ENCODE measurements around the gene GRHL3.
A peak's percentile ranks its signal among the peaks of the same experiment; 100 is the strongest.

GRHL3 gene

GRCh38 chr1:24391882-24392603, 72.9 kb downstream of the GRHL3 start:
- H3K9me3 Mint-ChIP-seq, result no peaks in the 10 kb centered on the region
- no peak overlapping the region for H3K4me3 Mint-ChIP-seq
- peaks cover 6% of the 10 kb centered on the region for H3K27me3 Mint-ChIP-seq (ENCODE audit: low read depth)
- peak overlapping the region; percentile 16 to 78 (median 69) for H3K27ac Mint-ChIP-seq
- peak; percentile 72 to 79 (median 74) for TF ChIP-seq CTCF (IDR thresholded peaks at IDR 0.05; ENCODE audit: unreplicated experiment in 3 of 3)
- peaks cover under 1% of the 10 kb centered on the region for H3K36me3 Mint-ChIP-seq (ENCODE audit: low read depth)
- H3K4me1 Mint-ChIP-seq, result peaks cover 33% of the 10 kb centered on the region

DNA sequence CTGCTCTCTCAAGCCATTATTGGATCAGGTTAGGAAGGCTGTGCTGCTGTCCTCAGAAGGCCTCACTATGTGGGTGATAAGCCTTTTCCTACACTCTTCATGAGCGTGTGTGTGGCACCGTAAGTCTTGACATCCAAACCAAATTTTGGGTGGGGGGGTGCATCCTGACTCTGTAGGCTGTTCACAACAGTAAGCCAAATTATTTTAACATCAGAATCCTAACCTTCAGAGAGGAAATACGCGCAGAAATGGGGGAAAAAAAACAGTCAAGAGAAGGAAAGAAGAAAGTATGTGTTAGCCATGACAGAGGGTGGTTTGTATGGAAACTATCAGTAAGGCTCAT, 73.4 kb downstream of the GRHL3 start:
- Mint-ChIP-seq H3K9me3 (no peaks in the 10 kb centered on the region), H3K4me3 (no peak overlapping the region), H3K36me3 (ENCODE audit: low read depth) (peaks cover 3% of the 10 kb centered on the region), H3K27me3 (ENCODE audit: low read depth) (peaks cover 5% of the 10 kb centered on the region), H3K27ac (peak overlapping the region in 2 of 3 experiments; percentile 16 to 69), H3K4me1 (peaks cover 33% of the 10 kb centered on the region)
- TF ChIP-seq CTCF (IDR thresholded peaks at IDR 0.05; ENCODE audit: unreplicated experiment in 3 of 3), result peak in 1 of 3 experiments; percentile 39

- TF ChIP-seq CTCF (IDR thresholded peaks at IDR 0.05; ENCODE audit: unreplicated experiment in 3 of 3), result no peak
- peaks cover 3% of the 10 kb centered on the region for H3K36me3 Mint-ChIP-seq (ENCODE audit: low read depth)
- H3K27ac Mint-ChIP-seq, result peak overlapping the region; percentile 20 to 69 (median 29)
- H3K4me3 Mint-ChIP-seq, result no peak overlapping the region
- no peaks in the 10 kb centered on the region for H3K9me3 Mint-ChIP-seq
- H3K27me3 Mint-ChIP-seq (ENCODE audit: low read depth), result peaks cover 5% of the 10 kb centered on the region
- H3K4me1 Mint-ChIP-seq, result peaks cover 33% of the 10 kb centered on the region
Measured at GRCh38 chr1:24392982-24393650, 74.0 kb downstream of the GRHL3 start.

DNA sequence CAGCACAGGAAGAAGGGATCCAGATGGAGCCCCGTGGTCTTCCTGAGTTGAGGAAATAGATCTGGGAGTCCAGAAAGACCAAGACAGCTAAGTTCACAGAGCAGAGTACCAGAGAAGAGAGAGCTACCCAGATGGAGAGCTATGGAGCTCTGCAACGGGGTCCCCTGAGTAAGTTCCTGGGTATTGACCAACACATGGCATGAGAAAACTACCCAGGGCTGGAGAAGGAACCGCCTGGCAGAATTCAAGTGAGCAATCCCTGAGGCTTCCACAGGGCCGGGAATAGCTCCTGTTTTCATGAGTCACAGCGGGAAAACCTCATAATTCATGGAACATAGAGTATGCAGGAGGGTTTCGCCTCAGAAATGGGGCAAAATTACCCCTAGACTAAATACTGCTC, 74.7 kb downstream of the GRHL3 start:
- Mint-ChIP-seq H3K9me3 (no peaks in the 10 kb centered on the region), H3K4me1 (peaks cover 33% of the 10 kb centered on the region), H3K36me3 (ENCODE audit: low read depth) (peaks cover 3% of the 10 kb centered on the region), H3K27ac (peak overlapping the region; percentile 20 to 69 (median 29)), H3K4me3 (no peak overlapping the region), H3K27me3 (ENCODE audit: low read depth) (peaks cover 5% of the 10 kb centered on the region)
- no peak for TF ChIP-seq CTCF (IDR thresholded peaks at IDR 0.05; ENCODE audit: unreplicated experiment in 3 of 3)

DNA sequence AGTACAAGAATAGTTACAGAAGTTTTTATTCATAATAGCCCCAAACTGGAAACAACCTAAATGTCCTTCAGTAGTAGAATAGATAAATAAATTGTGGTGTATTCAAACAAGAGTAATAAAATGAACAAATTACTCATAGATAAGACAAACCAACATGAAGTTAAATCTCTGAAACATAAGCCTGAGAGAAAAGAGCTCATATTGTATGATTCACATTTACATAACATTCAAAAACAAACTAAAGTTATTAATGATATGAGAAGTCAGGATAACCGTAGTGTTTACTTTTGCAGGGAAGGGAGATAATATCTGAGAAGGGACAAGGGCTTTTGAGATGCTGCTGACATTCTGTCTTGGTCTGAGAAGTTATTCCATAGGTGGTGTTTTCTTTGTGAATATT, 80.9 kb downstream of the GRHL3 start:
- H3K36me3 Mint-ChIP-seq (ENCODE audit: low read depth), result peaks cover 12% of the 10 kb centered on the region
- no peak for TF ChIP-seq CTCF (IDR thresholded peaks at IDR 0.05; ENCODE audit: unreplicated experiment in 3 of 3)
- H3K27me3 Mint-ChIP-seq (ENCODE audit: low read depth), result no peaks in the 10 kb centered on the region
- H3K4me1 Mint-ChIP-seq, result no peaks in the 10 kb centered on the region
- no peak overlapping the region for H3K27ac Mint-ChIP-seq
- H3K4me3 Mint-ChIP-seq, result no peak overlapping the region
- no peaks in the 10 kb centered on the region for H3K9me3 Mint-ChIP-seq

- no peaks in the 10 kb centered on the region for H3K4me1 Mint-ChIP-seq
- H3K36me3 Mint-ChIP-seq (ENCODE audit: low read depth), result peaks cover 12% of the 10 kb centered on the region
- H3K9me3 Mint-ChIP-seq, result peaks cover 5% of the 10 kb centered on the region
- no peak for TF ChIP-seq CTCF (IDR thresholded peaks at IDR 0.05; ENCODE audit: unreplicated experiment in 3 of 3)
- H3K4me3 Mint-ChIP-seq, result no peak overlapping the region
- no peaks in the 10 kb centered on the region for H3K27me3 Mint-ChIP-seq (ENCODE audit: low read depth)
- H3K27ac Mint-ChIP-seq, result no peak overlapping the region
Measured at GRCh38 chr1:24403806-24404205, 84.6 kb downstream of the GRHL3 start.
